GM21528 (cell line): Measurements from ENCODE around the gene SLC35G2.
"Not testable (repeated sequence)": the region's sequence is repeated elsewhere in the genome, so short reads cannot be mapped to it uniquely, and the experiment has no call there.

Experiments
- ATAC-seq: cut with Tn5 transposase; IDR thresholded peaks from one replicate; pipeline ENCODE4 v1.9.1; 2021; ENCODE audit warnings: mild to moderate bottlenecking, moderate library complexity; ENCODE audit not compliant: unreplicated experiment, low FRiP score

Gene SLC35G2

DNA sequence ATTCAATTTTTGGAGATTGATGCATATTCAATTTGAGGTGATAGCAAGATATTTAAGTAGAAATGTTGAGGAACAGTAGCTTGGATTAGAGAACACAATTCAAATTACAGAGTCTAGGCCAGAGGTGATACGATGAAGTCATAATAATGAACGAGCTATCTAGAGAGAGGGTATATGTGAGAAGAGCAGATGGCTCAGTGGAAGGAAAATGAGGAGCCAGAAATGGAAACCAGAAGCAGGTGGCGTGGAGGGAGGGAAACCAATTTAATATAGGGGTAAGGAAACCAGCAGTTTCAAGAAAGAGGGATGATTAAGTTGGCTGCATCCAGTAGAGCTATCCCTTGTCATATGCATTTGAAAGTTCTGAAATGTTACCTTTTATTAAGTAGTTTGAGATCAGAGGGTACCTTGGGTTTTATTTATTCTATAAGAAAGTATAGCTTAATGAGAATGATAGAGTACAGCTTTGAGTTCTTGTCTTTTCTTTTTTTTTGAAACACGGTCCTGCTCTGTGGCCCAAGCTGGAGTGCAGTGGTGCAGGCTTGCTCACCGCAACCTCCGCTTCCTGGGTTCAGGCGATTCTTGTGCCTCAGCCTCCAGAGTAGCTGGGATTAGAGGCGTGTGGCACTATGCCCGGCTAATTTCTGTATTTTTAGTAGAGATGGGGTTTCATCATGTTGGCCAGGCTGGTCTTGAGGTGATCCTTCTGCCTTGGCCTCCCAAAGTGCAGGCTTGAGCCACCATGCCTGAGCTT, 65.2 kb downstream of the SLC35G2 start:
- ATAC-seq, result no peak

DNA sequence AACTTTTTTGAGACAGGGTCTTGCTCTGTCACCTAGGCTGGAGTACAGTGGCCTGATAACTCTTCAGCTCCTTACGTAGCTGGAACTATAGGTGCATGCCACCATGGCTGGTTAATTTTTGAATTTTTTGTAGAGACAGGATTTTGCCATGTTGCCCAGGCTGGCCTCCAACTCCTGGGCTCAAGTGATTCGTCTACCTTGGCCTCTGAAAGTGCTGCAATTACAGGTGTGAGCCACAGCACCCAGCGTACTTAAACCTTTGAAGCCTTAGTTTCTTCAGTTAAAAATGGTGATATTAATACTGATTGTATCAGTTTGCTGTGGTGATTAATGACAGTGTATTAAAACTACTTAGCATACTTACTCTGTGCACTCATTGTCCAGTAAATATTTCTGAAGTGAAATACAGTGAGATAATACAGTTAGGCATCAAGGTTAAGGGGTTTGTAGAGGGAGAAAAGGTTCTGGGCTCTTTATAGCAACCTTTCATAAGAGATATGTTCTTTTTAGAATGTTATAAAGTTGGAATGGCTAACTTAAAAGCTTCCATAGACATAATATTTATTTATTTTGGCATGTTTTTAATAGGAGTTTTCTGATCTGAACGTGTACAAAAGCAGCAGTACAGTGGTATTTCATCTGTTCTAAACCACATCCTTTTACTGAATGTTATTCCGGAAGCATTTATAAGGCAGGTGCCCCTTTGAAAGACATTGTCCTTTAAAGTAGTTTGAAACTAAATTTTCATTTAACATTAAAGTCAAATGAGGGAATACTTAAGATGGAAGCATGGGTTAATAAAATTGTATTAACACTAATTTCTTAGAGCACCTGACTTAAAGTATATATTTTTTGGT, 66.7 kb downstream of the SLC35G2 start:
- no peak for ATAC-seq

DNA sequence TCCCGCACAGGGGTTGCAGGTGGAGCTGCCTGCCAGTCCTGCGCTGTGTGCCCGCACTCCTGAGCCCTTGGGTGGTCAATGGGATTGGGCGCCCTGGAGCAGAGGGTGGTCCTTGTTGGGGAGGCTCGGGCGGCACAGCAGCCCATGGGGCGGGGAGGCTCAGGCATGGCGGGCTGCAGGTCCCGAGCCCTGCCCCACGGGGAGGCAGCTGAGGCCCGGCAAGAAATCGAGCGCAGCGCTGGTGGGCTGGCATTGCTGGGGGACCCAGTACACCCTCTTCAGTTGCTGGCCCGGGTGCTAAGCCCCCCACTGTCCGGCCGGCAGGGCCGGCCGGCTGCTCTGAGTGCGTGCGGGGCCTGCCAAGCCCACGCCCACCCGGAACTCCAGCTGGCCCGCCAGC, 71.0 kb downstream of the SLC35G2 start:
- ATAC-seq, result no peak

DNA sequence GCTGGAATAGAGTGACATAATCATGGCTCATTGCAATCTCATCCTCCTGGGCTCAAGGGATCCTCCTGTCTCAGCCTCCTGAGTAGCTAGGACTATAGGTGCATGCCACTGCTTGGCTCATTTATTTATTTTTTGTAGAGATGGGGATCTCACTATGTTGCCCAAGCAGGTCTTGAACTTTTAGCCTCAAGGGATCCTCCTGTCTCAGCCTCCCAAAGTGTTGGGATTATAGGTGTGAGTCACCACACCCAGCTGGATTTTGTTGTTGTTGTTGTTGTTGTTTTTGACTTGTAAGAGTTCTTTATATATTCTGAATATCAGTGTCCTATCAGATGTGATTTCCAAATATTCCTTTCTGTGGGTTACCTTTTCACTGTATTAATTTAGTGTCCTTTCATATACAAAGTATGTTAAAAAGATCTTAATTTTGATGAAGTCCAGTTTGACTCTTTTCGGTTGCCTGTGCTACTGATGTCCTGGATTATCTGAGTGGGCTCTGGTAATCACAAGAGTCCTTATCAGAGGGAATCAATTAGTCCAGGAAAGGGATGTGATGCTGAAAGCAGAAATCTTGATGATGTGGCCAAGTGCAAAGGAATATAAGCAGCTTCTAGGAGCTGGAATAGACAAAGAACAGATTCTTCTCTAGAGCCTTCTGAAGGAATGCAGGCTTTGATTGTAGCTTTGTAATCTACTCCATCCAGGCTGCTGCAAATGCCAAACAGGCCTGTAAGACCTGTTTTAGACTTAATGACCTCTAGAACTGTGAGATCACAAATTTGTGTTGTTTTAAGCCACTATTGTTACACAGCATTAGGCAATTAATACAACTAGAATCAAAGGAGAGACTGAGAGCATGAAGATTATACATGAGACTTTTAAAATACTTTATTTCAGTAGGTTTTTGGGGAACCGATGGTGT, 73.3 kb downstream of the SLC35G2 start:
- ATAC-seq, result no peak

DNA sequence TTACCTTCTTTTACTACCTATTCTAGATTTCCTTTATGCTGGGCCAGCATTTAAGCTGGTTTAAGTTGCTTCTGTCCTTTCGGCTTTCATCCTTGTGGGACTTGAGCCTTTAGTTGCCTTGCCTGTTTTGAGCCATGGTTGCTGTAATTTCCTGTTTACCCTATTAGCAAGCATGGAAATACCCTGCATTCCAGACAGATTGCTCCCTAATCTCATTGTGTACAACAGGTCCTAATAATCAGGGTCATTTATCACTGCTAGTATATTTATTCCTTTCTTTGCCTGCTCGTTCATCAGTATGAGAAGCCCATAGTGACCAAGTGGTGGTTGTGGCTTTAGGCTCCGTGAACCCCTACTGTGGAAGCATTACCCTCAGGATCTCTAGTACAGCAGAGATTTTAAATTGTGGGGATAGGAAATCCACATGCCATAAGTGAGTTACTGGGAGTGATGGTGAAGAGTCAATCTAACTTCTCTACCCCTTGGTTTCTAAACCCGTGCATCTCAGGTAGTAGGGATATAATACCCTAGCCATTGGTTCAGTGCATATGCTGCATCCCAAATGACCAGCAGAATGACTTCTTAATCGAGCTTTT, 75.0 kb downstream of the SLC35G2 start:
- ATAC-seq, result no peak

DNA sequence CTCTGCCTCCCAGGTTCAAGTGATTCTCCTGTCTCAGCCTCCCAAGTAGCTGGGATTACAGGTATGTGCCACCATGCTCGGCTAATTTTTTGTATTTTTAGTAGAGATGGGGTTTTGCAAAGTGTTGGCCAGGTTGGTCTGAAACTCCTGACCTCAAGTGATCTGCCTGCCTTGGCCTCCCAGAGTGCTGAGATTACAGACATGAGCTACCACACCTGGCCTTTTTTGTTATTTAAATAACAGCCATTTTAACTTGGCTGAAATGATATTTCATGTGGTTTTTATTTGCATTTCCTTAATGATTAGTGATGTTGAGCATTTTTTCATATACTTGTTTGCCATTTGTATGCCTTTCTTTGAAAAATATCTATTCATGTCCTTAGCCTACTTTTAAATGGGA, 78.2 kb downstream of the SLC35G2 start:
- not testable (repeated sequence) for ATAC-seq

DNA sequence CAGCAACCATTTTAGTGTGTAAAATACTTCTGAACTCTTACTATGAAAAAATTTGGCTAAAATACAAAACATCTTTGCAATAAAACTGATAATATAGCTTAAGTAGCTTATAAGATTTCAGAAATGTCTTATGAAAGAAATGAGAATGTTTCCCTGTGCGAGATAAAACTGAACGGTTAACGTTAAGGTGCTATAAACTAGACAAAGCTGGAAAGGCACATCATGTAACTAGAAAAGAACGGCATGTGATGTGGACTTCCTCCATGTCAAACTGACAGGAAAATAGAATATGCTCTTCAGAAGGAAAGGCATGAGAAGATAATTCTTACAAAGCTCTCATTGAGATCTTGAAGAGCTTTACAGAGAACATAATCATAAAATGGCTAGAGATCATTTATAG, 79.6 kb downstream of the SLC35G2 start:
- no peak for ATAC-seq

DNA sequence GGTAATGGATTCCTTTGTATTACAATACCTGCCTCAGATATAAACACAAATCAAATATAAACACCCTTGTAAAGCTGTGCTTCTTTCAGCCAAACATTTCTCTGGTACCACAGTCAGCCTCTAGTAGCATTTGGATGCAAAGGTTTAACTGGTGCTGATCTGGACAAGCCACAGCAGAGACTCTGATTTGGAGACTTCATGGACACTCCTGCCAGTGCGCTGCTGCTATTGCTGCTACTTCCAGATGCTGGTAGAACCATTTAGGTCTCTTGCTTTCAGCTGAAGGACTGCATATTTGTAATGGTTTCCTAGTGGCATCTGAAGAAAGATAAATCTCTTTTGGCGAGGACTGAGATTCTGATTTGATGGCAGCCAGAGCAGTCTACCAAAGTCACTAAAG, 80.0 kb downstream of the SLC35G2 start:
- ATAC-seq, result no peak

DNA sequence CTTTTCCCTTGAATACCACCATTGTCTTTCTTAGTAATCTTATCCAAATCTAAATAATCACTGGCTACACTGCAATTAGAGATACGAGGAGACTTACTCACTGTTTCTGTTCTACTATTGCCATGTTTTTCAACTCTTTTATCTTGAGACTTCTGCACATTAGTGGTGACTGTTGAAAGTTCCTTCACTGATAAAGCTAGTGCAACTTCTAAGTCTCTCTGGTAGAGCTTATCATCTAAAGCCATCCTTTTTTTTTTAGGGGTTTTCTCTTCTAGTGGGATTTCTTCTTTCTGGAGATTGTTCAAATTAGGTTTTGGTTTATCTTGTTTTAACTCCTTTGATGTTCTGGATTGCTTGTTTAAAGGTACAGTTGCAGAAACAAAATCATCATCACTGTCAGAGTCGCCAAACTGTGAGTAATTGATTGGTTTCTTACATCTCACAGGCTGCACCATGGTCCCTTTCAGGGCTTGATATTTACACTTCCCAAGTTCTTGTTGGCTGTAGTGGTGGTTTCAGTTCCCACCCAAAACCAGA, 80.8 kb downstream of the SLC35G2 start:
- ATAC-seq, result no peak

DNA sequence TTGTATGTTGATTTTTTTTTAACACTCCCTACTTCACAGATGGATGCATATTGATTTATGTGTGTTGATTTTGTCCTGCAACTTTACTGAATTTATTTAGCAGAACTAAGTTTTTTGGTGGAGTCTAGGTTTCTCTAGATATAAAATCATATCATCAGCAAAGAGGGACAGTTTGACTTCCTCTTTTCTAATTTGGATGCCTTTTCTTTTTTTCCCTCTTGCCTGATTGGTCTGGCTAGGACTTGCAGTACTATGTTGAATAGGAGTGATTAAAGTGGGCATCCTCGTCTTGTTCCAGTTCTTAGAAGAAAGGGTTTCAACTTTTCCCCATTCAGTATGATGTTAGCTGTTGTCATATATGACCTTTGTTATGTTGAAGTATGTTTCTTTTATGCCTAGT, 81.8 kb downstream of the SLC35G2 start:
- not testable (repeated sequence) for ATAC-seq

DNA sequence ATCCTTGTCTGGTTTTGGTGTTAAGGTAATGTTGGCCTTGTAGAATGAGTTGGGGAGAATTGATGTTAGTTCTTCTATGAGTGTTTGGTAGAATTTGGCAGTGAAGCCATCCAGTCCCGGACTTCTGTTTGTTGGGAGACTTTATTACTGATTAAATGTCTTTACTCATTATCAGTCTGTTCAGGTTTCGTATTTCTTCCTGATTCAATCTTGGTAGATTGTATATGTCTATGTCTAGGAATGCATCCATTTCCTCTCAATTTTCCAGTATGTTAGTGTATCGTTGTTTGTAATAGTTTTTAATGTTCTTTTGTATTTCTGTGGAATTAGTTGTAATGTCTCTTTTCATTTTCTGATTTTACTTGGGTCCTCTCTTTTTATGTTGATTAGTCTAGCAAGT, 82.5 kb downstream of the SLC35G2 start:
- ATAC-seq, result no peak

DNA sequence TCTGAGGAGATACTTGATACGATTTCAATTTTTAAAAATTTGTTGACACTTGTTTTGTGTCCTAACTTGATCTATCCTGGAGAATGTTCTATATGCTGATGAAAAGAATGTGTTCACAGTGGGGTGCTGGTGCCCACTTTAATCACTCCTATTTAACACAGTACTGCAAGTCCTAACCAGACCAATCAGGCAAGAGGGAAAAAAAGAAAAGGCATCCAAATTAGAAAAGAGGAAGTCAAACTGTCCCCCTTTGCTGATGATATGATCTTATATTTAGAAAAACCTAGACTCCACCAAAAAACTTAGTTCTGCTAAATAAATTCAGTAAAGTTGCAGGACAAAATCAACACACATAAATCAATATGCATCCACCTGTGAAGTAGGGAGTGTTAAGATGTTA, 83.6 kb downstream of the SLC35G2 start:
- not testable (repeated sequence) for ATAC-seq

DNA sequence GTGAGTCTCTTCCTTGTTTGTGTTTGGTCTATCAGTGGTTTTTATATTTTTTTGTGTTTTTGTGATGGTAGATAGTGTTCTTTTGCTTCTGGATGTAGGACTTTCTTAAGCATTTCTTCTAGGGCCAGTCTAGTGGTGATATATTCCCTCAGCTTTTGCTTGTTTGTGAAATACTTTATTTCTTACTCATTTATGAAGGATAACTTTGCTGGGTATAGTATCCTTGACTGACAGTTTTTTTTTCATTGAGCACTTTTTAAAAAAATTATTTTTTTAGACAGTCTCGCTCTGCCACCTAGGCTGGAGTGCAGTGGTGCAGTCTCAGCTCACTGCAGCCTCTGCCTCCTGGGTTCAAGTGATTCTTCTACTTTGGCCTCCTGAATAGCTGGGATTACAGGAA, 85.0 kb downstream of the SLC35G2 start:
- ATAC-seq, result no peak

DNA sequence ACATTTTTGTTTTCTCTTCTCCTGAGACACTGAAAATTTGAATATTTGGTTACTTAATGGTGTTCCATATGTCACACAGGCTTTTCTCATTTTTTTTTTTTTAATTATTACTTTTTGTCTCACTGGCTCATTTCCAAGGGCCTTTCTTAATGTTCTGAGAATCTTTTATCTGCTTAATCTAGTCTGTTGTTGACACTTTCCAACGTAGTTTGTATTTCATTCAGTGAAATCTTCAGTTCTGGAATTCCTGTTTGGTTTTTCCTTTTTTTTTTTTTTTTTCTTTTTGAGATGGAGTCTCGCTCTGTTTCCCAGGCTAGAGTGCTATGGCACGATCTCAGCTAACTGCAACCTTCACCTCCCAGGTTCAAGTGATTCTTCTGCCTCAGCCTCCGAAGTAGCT, 85.8 kb downstream of the SLC35G2 start:
- ATAC-seq, result no peak
